Breast epithelium (tissue), 4 donors: Measurements from ENCODE around the gene PRAC2. TPM values are rescaled to one million over a fixed set of nuclear protein-coding genes. Genes with fewer than 3 reads are reported as not detected.

Source experiments
- DNase-seq, 2 donors: peaks; one replicate each; pipeline ENCODE4 v3.0.0-alpha.2; 2019; ENCODE audit warnings: low spot score in 2 of 2
- H3K27ac ChIP-seq, 2 donors: fragments of 200-600 bp; sonication (generic) in 1 of 2; one replicate each; pipeline ENCODE4 v1.5.1; 2016 to 2019; ENCODE audit warnings: mild to moderate bottlenecking in 1 of 2
- H3K27me3 ChIP-seq, 2 donors: fragments of 200-600 bp; sonication (generic) in 1 of 2; one replicate each; pipeline versions ENCODE4 v1.5.1 to v1.6.0; 2017 to 2019; ENCODE audit warnings: control low read depth in 1 of 2, mild to moderate bottlenecking in 1 of 2
- H3K36me3 ChIP-seq: fragments of 200-600 bp; one replicate; pipeline ENCODE4 v1.5.1; 2019
- H3K4me1 ChIP-seq, 2 donors: fragments of 200-600 bp; sonication (generic); one replicate each; pipeline ENCODE4 v1.5.1; 2016 to 2019; ENCODE audit warnings: control low read depth in 1 of 2
- H3K4me3 ChIP-seq, 3 donors: fragments of 200-600 bp; sonication (generic); 1 replicate in 2 of 3; 2 replicates in 1 of 3; pipeline ENCODE4 v1.5.1; 2016 to 2019; ENCODE audit warnings: mild to moderate bottlenecking in 3 of 3, moderate library complexity in 2 of 3
- H3K9me3 ChIP-seq, 2 donors: fragments of 200-600 bp; sonication (generic) in 1 of 2; one replicate each; pipeline ENCODE4 v1.5.1; 2016 to 2019; ENCODE audit warnings: control low read depth in 1 of 2
- POLR2A ChIP-seq: fragments of 450-650 bp; IDR thresholded peaks from one replicate; pipeline ENCODE4 v1.6.1; 2016; ENCODE audit warnings: antibody characterized with exemption, mild to moderate bottlenecking, moderate library complexity
- POLR2AphosphoS5 ChIP-seq, 3 donors: sonication (generic); formaldehyde crosslinking; IDR thresholded peaks; one replicate each; pipeline ENCODE4 v1.6.1; 2017; ENCODE audit warnings: antibody characterized with exemption in 3 of 3
- intact Hi-C: fragments of 100-400 bp; cut with DNase I; formaldehyde crosslinking; loops from one replicate; pipeline ENCODE4 v1.15.1; 2023; ENCODE audit warnings: low total_unique reads
- total RNA-seq, 3 donors: library from RNA; depleted of rRNA; stranded (reverse); fragments of >200 nt; gene quantifications; one replicate each; pipeline ENCODE4 v1.1.0, GENCODE V29; 2016
- TF ChIP-seq, protein P1 (sequence below), 3 donors: fragments of 450-650 bp; IDR thresholded peaks; one replicate each; pipeline ENCODE4 v1.5.1; 2016 to 2017; ENCODE audit warnings: antibody characterized with exemption in 3 of 3, mild to moderate bottlenecking in 3 of 3, moderate library complexity in 3 of 3

The PRAC2 gene
- total RNA-seq, 3 donors from 2014 or later = not detected

DNA sequence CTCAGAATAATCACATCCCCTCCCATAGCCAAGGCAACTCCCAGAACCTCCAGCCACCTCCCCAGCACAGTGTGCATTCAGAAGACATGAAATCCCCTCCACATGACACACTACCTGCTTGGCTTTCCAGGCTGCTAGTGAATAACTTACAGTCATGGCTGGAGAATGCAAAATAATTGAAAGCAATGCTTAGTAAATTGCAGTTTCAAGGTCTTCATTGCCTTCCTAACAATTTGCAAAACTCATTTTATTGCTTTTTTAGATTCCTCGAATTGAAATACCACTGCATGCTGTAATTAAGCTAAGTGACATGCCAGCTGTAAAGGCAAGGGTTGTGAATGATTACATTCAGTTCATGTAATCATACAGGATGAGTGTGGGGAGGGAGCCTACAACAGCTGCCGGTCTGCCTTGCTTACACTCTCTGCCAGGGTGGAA, 34.6 kb downstream of the PRAC2 start:
- Histone ChIP-seq H3K4me1 (no peaks in the 10 kb centered on the region), H3K9me3 (no peaks in the 10 kb centered on the region), H3K27me3 (peaks cover 7 to 78% of the 10 kb centered on the region in 2 donors), H3K36me3 (no peaks in the 10 kb centered on the region), H3K4me3 (no peak overlapping the region), H3K27ac (no peak overlapping the region)
- intact Hi-C loops = no loop called here
- TF ChIP-seq, protein P1, sequence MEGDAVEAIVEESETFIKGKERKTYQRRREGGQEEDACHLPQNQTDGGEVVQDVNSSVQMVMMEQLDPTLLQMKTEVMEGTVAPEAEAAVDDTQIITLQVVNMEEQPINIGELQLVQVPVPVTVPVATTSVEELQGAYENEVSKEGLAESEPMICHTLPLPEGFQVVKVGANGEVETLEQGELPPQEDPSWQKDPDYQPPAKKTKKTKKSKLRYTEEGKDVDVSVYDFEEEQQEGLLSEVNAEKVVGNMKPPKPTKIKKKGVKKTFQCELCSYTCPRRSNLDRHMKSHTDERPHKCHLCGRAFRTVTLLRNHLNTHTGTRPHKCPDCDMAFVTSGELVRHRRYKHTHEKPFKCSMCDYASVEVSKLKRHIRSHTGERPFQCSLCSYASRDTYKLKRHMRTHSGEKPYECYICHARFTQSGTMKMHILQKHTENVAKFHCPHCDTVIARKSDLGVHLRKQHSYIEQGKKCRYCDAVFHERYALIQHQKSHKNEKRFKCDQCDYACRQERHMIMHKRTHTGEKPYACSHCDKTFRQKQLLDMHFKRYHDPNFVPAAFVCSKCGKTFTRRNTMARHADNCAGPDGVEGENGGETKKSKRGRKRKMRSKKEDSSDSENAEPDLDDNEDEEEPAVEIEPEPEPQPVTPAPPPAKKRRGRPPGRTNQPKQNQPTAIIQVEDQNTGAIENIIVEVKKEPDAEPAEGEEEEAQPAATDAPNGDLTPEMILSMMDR (IDR thresholded peaks at IDR 0.05) = no peak
- TF ChIP-seq POLR2AphosphoS5 (IDR thresholded peaks at IDR 0.05) = no peak
- TF ChIP-seq POLR2A = no peak
- no peak for DNase-seq

DNA sequence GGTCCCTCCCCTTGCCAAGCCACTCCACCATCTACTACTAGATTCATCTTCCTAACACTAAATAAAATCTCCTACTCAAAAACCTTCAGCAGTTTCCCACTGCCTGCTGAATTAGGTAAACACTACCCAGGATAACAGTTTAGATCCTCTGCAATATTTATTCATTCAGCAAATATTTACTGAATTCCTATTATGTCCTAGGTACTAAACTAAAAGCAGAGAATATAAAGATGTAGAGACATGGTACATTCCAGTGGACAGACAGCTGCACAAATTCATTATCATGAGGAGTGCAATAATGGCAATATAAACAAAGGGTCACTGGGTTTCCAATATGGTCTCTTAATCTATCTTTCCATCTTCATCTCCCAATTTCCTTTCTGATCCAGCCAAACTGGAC, 36.3 kb downstream of the PRAC2 start:
- H3K4me1 ChIP-seq = no peaks in the 10 kb centered on the region
- intact Hi-C loops = no loop called here
- DNase-seq = no peak
- H3K36me3 ChIP-seq = no peaks in the 10 kb centered on the region
- H3K27ac ChIP-seq = no peak overlapping the region
- H3K4me3 ChIP-seq = no peak overlapping the region
- TF ChIP-seq POLR2AphosphoS5 (IDR thresholded peaks at IDR 0.05) (no peak), POLR2A (no peak)
- TF ChIP-seq, protein P1 (IDR thresholded peaks at IDR 0.05) = no peak
- no peaks in the 10 kb centered on the region for H3K9me3 ChIP-seq
- H3K27me3 ChIP-seq = peaks cover 4 to 72% of the 10 kb centered on the region in 2 donors

DNA sequence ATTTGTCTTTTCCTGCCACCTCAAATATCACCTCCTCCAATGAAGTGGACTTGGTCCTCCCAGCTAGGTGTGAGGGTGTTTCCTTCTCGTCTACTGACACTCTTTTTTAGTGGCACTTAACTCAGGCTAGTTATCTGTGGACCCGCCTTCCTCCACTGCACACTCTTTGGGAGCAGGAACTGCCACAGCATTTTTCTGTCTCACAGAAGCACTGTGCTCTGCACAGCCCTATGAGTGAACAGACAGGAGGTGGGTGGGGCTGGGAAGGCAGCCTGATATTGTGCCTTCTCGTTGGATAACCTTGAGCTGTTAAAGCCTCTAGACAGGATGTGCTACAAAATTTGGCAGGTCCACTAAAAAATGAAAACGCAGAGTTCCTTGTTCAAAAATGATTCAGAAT, 37.4 kb downstream of the PRAC2 start:
- Histone ChIP-seq H3K4me1 (no peaks in the 10 kb centered on the region), H3K27me3 (peaks cover 0 to 65% of the 10 kb centered on the region in 2 donors), H3K36me3 (no peaks in the 10 kb centered on the region), H3K27ac (no peak overlapping the region), H3K9me3 (no peaks in the 10 kb centered on the region), H3K4me3 (no peak overlapping the region)
- intact Hi-C loops = no loop called here
- TF ChIP-seq, protein P1 (IDR thresholded peaks at IDR 0.05) = no peak
- TF ChIP-seq POLR2AphosphoS5 (IDR thresholded peaks at IDR 0.05) = no peak
- no peak for TF ChIP-seq POLR2A
- DNase-seq = no peak

DNA sequence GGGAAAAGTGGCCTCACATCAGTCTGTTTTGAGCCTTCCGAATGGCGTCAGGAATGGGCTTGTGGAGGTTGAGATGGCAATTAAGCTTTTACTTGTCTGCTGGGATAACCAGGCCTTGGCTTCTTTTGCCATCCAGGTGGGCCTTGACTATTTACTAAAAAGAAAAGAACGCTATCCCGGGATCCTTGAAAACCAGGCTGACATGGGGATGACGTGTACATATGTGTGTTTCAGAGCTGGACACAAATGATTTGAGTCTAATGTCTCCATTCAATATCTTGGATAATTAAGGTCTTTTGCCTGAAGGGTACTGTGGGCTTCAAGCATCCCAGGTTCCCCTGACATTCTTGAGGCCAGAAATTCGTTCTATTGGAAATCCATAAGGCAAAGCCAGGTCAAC, 38.1 kb downstream of the PRAC2 start:
- DNase-seq = no peak
- H3K27me3 ChIP-seq = peaks cover 0 to 58% of the 10 kb centered on the region in 2 donors
- no peaks in the 10 kb centered on the region for H3K4me1 ChIP-seq

DNA sequence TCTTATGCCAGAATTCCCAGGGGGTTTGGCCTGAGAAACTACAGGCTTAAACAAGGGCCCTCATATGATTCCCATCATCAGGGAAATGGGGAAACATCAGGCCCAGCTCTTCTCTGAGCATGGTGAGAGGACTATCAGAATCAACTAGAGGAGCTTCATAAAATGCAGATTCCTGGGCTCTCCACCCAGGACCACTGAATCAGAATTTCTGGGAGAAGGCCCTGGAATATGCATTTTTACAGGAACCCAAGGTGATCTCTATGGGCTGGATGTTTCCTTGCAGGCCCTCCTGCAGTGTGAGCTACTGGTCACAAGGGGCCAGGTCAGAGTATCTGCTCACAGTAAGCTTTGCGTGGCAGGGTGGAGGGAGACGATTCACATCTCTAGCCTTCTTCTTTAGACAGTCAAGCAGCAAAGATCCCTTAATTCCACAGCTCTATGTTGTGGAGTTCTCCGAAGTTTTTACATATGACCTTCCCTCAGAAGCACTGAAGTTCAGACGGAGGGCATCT, 44.3 kb downstream of the PRAC2 start:
- intact Hi-C loops = no loop called here
- TF ChIP-seq POLR2A (no peak), POLR2AphosphoS5 (IDR thresholded peaks at IDR 0.05) (no peak)
- TF ChIP-seq, protein P1 (IDR thresholded peaks at IDR 0.05) = no peak

More for the DNA sequence above, 38.1 kb downstream of the PRAC2 start:
- intact Hi-C loops = no loop called here
- Histone ChIP-seq H3K9me3 (no peaks in the 10 kb centered on the region), H3K27ac (no peak overlapping the region), H3K36me3 (no peaks in the 10 kb centered on the region), H3K4me3 (no peak overlapping the region)
- TF ChIP-seq POLR2AphosphoS5 (IDR thresholded peaks at IDR 0.05) (no peak), POLR2A (no peak)
- TF ChIP-seq, protein P1 (IDR thresholded peaks at IDR 0.05) = no peak

More for the DNA sequence above, 44.3 kb downstream of the PRAC2 start:
- Histone ChIP-seq H3K36me3 (no peaks in the 10 kb centered on the region), H3K9me3 (no peaks in the 10 kb centered on the region), H3K4me3 (no peak overlapping the region), H3K4me1 (no peaks in the 10 kb centered on the region), H3K27ac (no peak overlapping the region), H3K27me3 (peaks cover 0 to 24% of the 10 kb centered on the region in 2 donors)
- no peak for DNase-seq
